Mesenchymal stem cell (in vitro differentiated cells and primary cell): ENCODE results near the gene MATK.
A peak's percentile ranks its signal among the peaks of the same experiment; 100 is the strongest.

Experiments used
- DNase-seq: peaks from one replicate; pipeline ENCODE4 v3.0.0-alpha.2; 2013
- H2AFZ ChIP-seq: one replicate; pipeline ENCODE4 v1.6.1; 2013; ENCODE audit warnings: low read depth, mild to moderate bottlenecking, control low read depth, inconsistent platforms, low read length, moderate library complexity
- H2AK5ac ChIP-seq: 2 replicates; pipeline ENCODE4 v1.6.1; 2013; ENCODE audit warnings: low read length, moderate library complexity, mild to moderate bottlenecking, inconsistent platforms; ENCODE audit not compliant: severe bottlenecking
- H2BK120ac ChIP-seq: one replicate; pipeline ENCODE4 v1.6.1; 2013; ENCODE audit warnings: low read depth, mild to moderate bottlenecking, inconsistent platforms, low read length, moderate library complexity
- H2BK12ac ChIP-seq, 2 experiments: one replicate each; pipeline ENCODE4 v1.6.1; 2013; ENCODE audit warnings: inconsistent platforms in 2 of 2, low read length in 2 of 2, mild to moderate bottlenecking in 2 of 2, moderate library complexity in 2 of 2, control low read depth in 1 of 2
- H2BK15ac ChIP-seq: one replicate; pipeline ENCODE4 v1.6.1; 2013; ENCODE audit warnings: mild to moderate bottlenecking, low read depth, inconsistent platforms; ENCODE audit not compliant: poor library complexity, severe bottlenecking
- H2BK5ac ChIP-seq: 2 replicates; pipeline ENCODE4 v1.6.1; 2013; ENCODE audit warnings: low read depth, mild to moderate bottlenecking, low read length, control low read depth, inconsistent platforms; ENCODE audit not compliant: poor library complexity, severe bottlenecking
- H3K14ac ChIP-seq, 2 experiments: one replicate each; pipeline ENCODE4 v1.6.1; 2013; ENCODE audit warnings: inconsistent platforms in 2 of 2, low read length in 2 of 2, control low read depth in 1 of 2, mild to moderate bottlenecking in 1 of 2, moderate library complexity in 1 of 2
- H3K18ac ChIP-seq, 2 experiments: one replicate each; pipeline ENCODE4 v1.6.1; 2013; ENCODE audit warnings: inconsistent platforms in 2 of 2, low read length in 2 of 2, control low read depth in 1 of 2, low read depth in 1 of 2, mild to moderate bottlenecking in 1 of 2
- H3K23ac ChIP-seq, 2 experiments: one replicate each; pipeline ENCODE4 v1.6.1; 2013; ENCODE audit warnings: inconsistent platforms in 2 of 2, low read length in 2 of 2, mild to moderate bottlenecking in 2 of 2, moderate library complexity in 2 of 2, control low read depth in 1 of 2
- H3K27ac ChIP-seq: 2 replicates; pipeline ENCODE4 v1.5.1; 2013; ENCODE audit warnings: mild to moderate bottlenecking, moderate library complexity, low read length, control low read depth, inconsistent platforms; ENCODE audit not compliant: poor library complexity, severe bottlenecking
- H3K27me3 ChIP-seq, 2 experiments: 2 replicates each; pipeline versions ENCODE4 v1.6.1 to v1.7.0; 2013; ENCODE audit warnings: low read length in 2 of 2, mild to moderate bottlenecking in 2 of 2, moderate library complexity in 2 of 2, control low read depth in 1 of 2, inconsistent platforms in 1 of 2; ENCODE audit not compliant: control insufficient read depth in 1 of 2, insufficient read depth in 1 of 2
- H3K36me3 ChIP-seq, 2 experiments: 2 replicates each; pipeline versions ENCODE4 v1.6.1 to v1.7.0; 2013; ENCODE audit warnings: low read length in 2 of 2, control low read depth in 1 of 2, inconsistent platforms in 1 of 2, low read depth in 1 of 2, mild to moderate bottlenecking in 1 of 2; ENCODE audit not compliant: insufficient read depth in 2 of 2, control insufficient read depth in 1 of 2
- H3K4ac ChIP-seq, 2 experiments: one replicate each; pipeline ENCODE4 v1.6.1; 2013; ENCODE audit warnings: inconsistent platforms in 2 of 2, low read length in 2 of 2, mild to moderate bottlenecking in 2 of 2, moderate library complexity in 2 of 2, control low read depth in 1 of 2, low read depth in 1 of 2
- H3K4me1 ChIP-seq: 2 replicates; pipeline ENCODE4 v1.6.1; 2013; ENCODE audit warnings: low read depth, low read length, control low read depth; ENCODE audit not compliant: control insufficient read depth, insufficient read depth
- H3K4me2 ChIP-seq: 2 replicates; pipeline ENCODE4 v1.6.1; 2013; ENCODE audit warnings: low read length, mild to moderate bottlenecking, inconsistent platforms; ENCODE audit not compliant: poor library complexity, severe bottlenecking
- H3K4me3 ChIP-seq, 2 experiments: 2 replicates each; pipeline versions ENCODE4 v1.5.1 to v1.7.0; 2013; ENCODE audit warnings: low read length in 2 of 2, mild to moderate bottlenecking in 2 of 2, control low read depth in 1 of 2, low read depth in 1 of 2; ENCODE audit not compliant: insufficient read depth in 1 of 2
- H3K79me1 ChIP-seq: replicated peaks from 2 replicates; pipeline ENCODE4 v1.6.1; 2013; ENCODE audit warnings: mild to moderate bottlenecking, control low read depth, low read length, inconsistent platforms; ENCODE audit not compliant: poor library complexity, severe bottlenecking
- H3K9ac ChIP-seq: 2 replicates; pipeline ENCODE4 v1.7.0; 2013; ENCODE audit warnings: mild to moderate bottlenecking, low read length, moderate library complexity
- H3K9me3 ChIP-seq: 2 replicates; pipeline ENCODE4 v1.7.0; 2013; ENCODE audit warnings: mild to moderate bottlenecking, low read length; ENCODE audit not compliant: control insufficient read depth
- H4K8ac ChIP-seq: one replicate; pipeline ENCODE4 v1.6.1; 2013; ENCODE audit warnings: inconsistent platforms, mild to moderate bottlenecking, low read length, moderate library complexity
- H4K91ac ChIP-seq: one replicate; pipeline ENCODE4 v1.6.1; 2013; ENCODE audit warnings: mild to moderate bottlenecking, low read length, inconsistent platforms
- WGBS: methylation state at CpG from one replicate; pipeline ENCODE4 v1.1.7; 2013; ENCODE audit warnings: mixed read lengths; 5-methylcytosine and 5-hydroxymethylcytosine counted together

The MATK gene

GRCh38 chr19:3818918-3819317 is 32.7 kb upstream of the MATK start:
- Histone ChIP-seq H4K8ac (no peak overlapping the region), H2BK15ac (no peak overlapping the region)
- 93% methylated on average over 31 of the region's 31 CpGs for WGBS

DNA sequence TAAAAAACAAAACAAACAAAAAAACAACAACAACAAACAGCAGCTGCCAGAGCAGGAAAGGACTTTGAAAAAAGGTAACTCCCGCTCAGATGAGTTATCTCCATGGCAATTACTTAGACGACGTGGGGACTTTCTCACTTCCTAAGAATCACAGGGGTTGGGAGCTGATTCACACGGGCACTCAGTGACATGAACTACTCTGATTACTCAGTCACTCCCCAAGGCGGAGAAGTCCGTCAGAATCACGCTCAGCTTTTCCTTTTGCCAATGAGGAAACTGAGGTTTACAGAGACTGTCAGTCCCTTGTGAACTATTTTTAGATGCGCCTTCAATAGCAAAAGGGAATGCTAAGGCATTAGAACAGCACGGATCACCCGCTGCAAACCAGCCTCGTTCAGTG is 32.3 kb upstream of the MATK start:
- Histone ChIP-seq H4K91ac (no peak overlapping the region), H2BK15ac (no peak overlapping the region), H3K4ac (no peak overlapping the region), H3K79me1 (no peaks in the 10 kb centered on the region), H2BK12ac (no peak overlapping the region), H3K27ac (no peak overlapping the region), H3K9ac (peak overlapping the region; percentile 28), H3K23ac (no peak overlapping the region), H2BK120ac (no peak overlapping the region), H3K18ac (no peak overlapping the region), H3K4me1 (peaks cover 2% of the 10 kb centered on the region), H2BK5ac (no peak overlapping the region), H3K4me3 (no peak overlapping the region), H2AFZ (no peak overlapping the region), H2AK5ac (no peak overlapping the region), H3K9me3 (no peaks in the 10 kb centered on the region), H3K27me3 (peaks cover 18 to 53% of the 10 kb centered on the region in 2 experiments), H3K4me2 (no peak overlapping the region), H3K36me3 (no peaks in the 10 kb centered on the region), H4K8ac (no peak overlapping the region), H3K14ac (no peak overlapping the region)
- WGBS: 62% methylated on average over 11 of the region's 11 CpGs
- peak; percentile 5 for DNase-seq

More at GRCh38 chr19:3818918-3819317, 32.7 kb upstream of the MATK start:
- DNase-seq: no peak
- H3K27ac ChIP-seq: no peak overlapping the region
- H3K23ac ChIP-seq: no peak overlapping the region
- no peaks in the 10 kb centered on the region for H3K79me1 ChIP-seq
- H2AK5ac ChIP-seq: no peak overlapping the region
- no peaks in the 10 kb centered on the region for H3K36me3 ChIP-seq
- H3K9ac ChIP-seq: peak overlapping the region; percentile 28
- H4K91ac ChIP-seq: no peak overlapping the region
- H3K4me2 ChIP-seq: no peak overlapping the region
- no peaks in the 10 kb centered on the region for H3K9me3 ChIP-seq
- H2BK12ac ChIP-seq: no peak overlapping the region
- H3K4ac ChIP-seq: no peak overlapping the region
- peaks cover 20 to 56% of the 10 kb centered on the region in 2 experiments for H3K27me3 ChIP-seq
- H3K14ac ChIP-seq: no peak overlapping the region
- peaks cover 2% of the 10 kb centered on the region for H3K4me1 ChIP-seq
- H3K4me3 ChIP-seq: no peak overlapping the region
- no peak overlapping the region for H2BK5ac ChIP-seq
- H2BK120ac ChIP-seq: no peak overlapping the region
- no peak overlapping the region for H3K18ac ChIP-seq
- no peak overlapping the region for H2AFZ ChIP-seq

DNA sequence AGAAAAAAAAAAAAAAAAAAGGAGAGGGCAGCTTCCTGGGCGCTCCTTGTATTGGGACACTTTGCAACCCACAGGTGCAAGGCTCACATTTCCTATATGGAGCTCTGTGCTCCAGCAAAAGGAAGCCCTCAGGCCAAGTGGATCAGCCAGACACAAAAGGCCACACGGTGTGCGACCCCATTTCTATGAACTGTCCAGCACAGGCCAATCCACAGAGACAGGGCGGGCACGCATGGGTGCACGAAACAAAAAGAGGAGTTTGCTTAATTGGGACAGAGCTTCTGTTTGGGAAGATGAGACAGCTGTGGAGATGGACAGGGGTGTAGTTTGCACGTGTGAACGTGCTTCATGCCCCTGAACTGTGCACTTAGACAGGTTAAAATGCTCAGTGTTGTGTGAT is 31.6 kb upstream of the MATK start:
- H3K27ac ChIP-seq: no peak overlapping the region
- H3K4me1 ChIP-seq: peaks cover 2% of the 10 kb centered on the region
- 88% methylated on average over 8 of the region's 8 CpGs for WGBS

GRCh38 chr19:3816566-3817218 is 30.5 kb upstream of the MATK start:
- H3K27ac ChIP-seq: no peak overlapping the region
- H2BK15ac ChIP-seq: no peak overlapping the region
- no peaks in the 10 kb centered on the region for H3K9me3 ChIP-seq
- no peak overlapping the region for H3K23ac ChIP-seq
- no peak overlapping the region for H2BK120ac ChIP-seq
- H3K4me1 ChIP-seq: no peaks in the 10 kb centered on the region
- H3K4me2 ChIP-seq: no peak overlapping the region
- H3K18ac ChIP-seq: no peak overlapping the region
- no peaks in the 10 kb centered on the region for H3K79me1 ChIP-seq
- H2AK5ac ChIP-seq: no peak overlapping the region
- no peak overlapping the region for H4K8ac ChIP-seq
- no peak overlapping the region for H4K91ac ChIP-seq
- H2BK5ac ChIP-seq: no peak overlapping the region
- H3K14ac ChIP-seq: no peak overlapping the region
- H3K4ac ChIP-seq: no peak overlapping the region
- H3K4me3 ChIP-seq: no peak overlapping the region
- H3K27me3 ChIP-seq: peaks cover 5 to 43% of the 10 kb centered on the region in 2 experiments
- no peak overlapping the region for H2BK12ac ChIP-seq
- DNase-seq: no peak
- no peak overlapping the region for H2AFZ ChIP-seq
- no peak overlapping the region for H3K9ac ChIP-seq
- no peaks in the 10 kb centered on the region for H3K36me3 ChIP-seq
- WGBS: 93% methylated on average over 45 of the region's 45 CpGs

More for the DNA sequence above, 31.6 kb upstream of the MATK start:
- no peak overlapping the region for H2BK5ac ChIP-seq
- H2AK5ac ChIP-seq: no peak overlapping the region
- no peak overlapping the region for H3K14ac ChIP-seq
- no peak overlapping the region for H2BK120ac ChIP-seq
- no peak overlapping the region for H4K91ac ChIP-seq
- no peak for DNase-seq
- no peak overlapping the region for H3K18ac ChIP-seq
- no peak overlapping the region for H3K4ac ChIP-seq
- no peak overlapping the region for H2AFZ ChIP-seq
- H3K9me3 ChIP-seq: no peaks in the 10 kb centered on the region
- no peak overlapping the region for H3K9ac ChIP-seq
- H4K8ac ChIP-seq: no peak overlapping the region
- H3K36me3 ChIP-seq: no peaks in the 10 kb centered on the region
- no peak overlapping the region for H3K4me3 ChIP-seq
- peaks cover 11 to 49% of the 10 kb centered on the region in 2 experiments for H3K27me3 ChIP-seq
- no peaks in the 10 kb centered on the region for H3K79me1 ChIP-seq
- H3K23ac ChIP-seq: no peak overlapping the region
- no peak overlapping the region for H2BK15ac ChIP-seq
- no peak overlapping the region for H3K4me2 ChIP-seq
- no peak overlapping the region for H2BK12ac ChIP-seq
